AG09309 (cell line): Measurements from ENCODE around the gene ZFP36L2.
A peak's percentile ranks its signal among the peaks of the same experiment; 100 is the strongest.

ENCODE experiments used
- DNase-seq: peaks from one replicate; pipeline ENCODE4 v3.0.0-alpha.2; 2010; ENCODE audit warnings: low read depth
- H3K4me3 ChIP-seq: 2 replicates; pipeline ENCODE4 v1.5.1; 2011; ENCODE audit warnings: mild to moderate bottlenecking, low read depth, low read length, moderate library complexity; ENCODE audit not compliant: control insufficient read depth
- TF ChIP-seq, protein P1 (sequence below): IDR thresholded peaks from 2 replicates; pipeline ENCODE4 v1.5.1; 2011; ENCODE audit warnings: mild to moderate bottlenecking, low read depth, low read length, inconsistent platforms; ENCODE audit not compliant: insufficient read depth, control insufficient read depth; ENCODE audit errors: missing control alignments

ZFP36L2 gene, protein sequence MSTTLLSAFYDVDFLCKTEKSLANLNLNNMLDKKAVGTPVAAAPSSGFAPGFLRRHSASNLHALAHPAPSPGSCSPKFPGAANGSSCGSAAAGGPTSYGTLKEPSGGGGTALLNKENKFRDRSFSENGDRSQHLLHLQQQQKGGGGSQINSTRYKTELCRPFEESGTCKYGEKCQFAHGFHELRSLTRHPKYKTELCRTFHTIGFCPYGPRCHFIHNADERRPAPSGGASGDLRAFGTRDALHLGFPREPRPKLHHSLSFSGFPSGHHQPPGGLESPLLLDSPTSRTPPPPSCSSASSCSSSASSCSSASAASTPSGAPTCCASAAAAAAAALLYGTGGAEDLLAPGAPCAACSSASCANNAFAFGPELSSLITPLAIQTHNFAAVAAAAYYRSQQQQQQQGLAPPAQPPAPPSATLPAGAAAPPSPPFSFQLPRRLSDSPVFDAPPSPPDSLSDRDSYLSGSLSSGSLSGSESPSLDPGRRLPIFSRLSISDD

DNA sequence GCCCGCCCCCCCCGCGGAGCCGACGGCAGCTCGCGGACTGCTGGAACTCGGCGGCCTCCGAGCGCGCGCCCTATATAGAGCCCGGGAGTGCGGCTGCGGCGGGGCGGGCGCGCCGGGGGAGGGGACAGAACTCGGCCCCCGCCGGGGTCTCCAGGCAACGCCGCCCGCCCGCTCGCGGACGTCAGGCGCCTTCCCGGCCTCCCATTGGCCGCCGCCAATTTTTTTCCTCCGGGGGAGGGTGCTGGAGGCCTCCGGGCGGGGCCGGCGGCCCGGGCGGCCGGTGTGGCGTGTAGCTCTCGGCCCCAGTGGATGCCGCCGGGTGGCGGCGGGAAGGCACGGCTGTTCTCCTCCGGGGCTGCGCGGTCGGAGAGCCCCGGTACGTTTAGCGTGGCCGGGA is at the start of gene ZFP36L2:
Gene ZFP36L2 (minus strand): TSS at position 49 of the 397 bp plus-strand sequence. CDS start 291 bp downstream, outside the sequence.
- TF ChIP-seq, protein P1, sequence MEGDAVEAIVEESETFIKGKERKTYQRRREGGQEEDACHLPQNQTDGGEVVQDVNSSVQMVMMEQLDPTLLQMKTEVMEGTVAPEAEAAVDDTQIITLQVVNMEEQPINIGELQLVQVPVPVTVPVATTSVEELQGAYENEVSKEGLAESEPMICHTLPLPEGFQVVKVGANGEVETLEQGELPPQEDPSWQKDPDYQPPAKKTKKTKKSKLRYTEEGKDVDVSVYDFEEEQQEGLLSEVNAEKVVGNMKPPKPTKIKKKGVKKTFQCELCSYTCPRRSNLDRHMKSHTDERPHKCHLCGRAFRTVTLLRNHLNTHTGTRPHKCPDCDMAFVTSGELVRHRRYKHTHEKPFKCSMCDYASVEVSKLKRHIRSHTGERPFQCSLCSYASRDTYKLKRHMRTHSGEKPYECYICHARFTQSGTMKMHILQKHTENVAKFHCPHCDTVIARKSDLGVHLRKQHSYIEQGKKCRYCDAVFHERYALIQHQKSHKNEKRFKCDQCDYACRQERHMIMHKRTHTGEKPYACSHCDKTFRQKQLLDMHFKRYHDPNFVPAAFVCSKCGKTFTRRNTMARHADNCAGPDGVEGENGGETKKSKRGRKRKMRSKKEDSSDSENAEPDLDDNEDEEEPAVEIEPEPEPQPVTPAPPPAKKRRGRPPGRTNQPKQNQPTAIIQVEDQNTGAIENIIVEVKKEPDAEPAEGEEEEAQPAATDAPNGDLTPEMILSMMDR, result peak; percentile 13
- DNase-seq, result peak; percentile 73
- H3K4me3 ChIP-seq, result peak within 1 kb of the TSS; percentile 76

DNA sequence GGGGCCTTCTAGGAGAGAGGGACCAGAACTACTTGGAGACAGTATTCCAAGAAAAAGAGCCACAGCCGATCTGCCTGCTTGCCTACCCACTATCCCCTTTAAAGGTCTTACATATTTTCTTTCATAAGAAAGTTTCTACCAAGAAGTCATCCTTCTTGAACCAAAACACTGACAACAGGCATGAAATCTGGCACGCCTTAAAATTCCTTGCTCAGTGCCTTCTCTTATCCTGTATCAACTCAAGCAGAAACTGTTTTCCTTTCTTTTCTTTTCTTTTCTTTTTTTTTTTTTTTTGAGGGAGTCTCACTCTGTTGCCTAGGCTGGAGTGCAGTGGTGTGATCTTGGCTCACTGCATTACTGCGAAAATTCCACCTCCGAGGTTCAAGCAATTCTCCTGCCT is 48.3 kb upstream of the ZFP36L2 start:
- no peak for DNase-seq
- no peak overlapping the region for H3K4me3 ChIP-seq
- TF ChIP-seq, protein P1, result no peak

GRCh38 chr2:43274055-43274454 is 47.6 kb upstream of the ZFP36L2 start:
- DNase-seq, result no peak
- TF ChIP-seq, protein P1, result no peak
- H3K4me3 ChIP-seq, result no peak overlapping the region

DNA sequence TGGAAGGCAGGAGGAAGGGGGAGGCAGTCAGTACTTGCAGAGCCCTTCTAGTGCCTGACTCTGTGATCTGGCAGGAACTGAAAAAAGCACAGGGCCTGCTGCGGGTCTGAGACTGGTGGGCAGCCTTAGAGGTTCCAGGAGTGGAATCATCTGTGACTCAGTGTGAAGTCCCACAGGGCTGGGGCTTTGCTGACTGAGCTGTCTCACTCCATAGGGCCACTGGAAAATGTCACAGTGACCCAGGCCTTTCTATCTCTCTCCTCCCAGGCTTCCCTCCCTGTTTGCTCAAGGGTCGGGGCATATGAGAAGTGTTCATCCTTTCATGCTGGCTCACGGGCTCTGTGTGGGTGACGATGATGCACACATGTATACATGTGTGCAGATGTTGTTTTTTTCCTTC is 47.1 kb upstream of the ZFP36L2 start:
- TF ChIP-seq, protein P1, result no peak
- H3K4me3 ChIP-seq, result no peak overlapping the region
- DNase-seq, result no peak

DNA sequence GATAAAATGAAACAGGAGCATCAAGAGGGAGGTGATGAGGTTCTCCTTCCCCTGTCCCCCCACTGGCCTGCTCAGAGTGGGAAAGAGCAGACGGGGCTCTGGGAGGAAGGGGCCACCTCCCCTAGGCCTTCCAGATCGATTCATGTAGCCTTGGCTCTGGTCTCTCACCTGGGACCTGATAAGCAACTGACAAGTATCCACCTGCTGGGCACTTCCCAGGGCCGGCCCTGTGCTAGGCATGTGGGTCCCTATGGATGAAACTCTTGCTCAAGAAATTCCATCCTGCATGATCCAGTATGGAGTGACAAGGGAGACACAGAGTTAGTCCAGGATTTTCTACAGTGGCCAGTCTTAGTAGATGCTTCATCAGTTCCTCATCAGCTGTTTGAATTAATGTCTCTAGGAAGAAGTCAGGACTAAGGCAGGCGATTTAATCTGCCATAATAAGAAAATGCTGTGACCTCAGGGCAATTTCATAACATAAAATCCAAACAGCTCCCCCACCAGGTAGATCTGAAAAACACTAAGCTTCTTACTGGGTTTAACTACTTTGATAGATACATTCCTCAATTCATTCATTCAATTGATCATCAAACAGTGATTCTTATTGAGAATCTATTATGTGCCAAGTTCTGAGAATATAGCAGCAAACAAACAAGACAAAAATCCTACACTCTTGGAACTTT is 44.7 kb upstream of the ZFP36L2 start:
- TF ChIP-seq, protein P1, result no peak
- DNase-seq, result no peak
- no peak overlapping the region for H3K4me3 ChIP-seq

GRCh38 chr2:43270461-43270860 is 44.1 kb upstream of the ZFP36L2 start:
- H3K4me3 ChIP-seq, result no peak overlapping the region
- TF ChIP-seq, protein P1, result no peak
- DNase-seq, result no peak
